Gastroesophageal sphincter (tissue), 4 donors: Measurements from ENCODE around the gene DHX34. TPM values are rescaled to one million over a fixed set of nuclear protein-coding genes. Genes with fewer than 3 reads are reported as not detected.

Source experiments
- ATAC-seq: fragments of 150-250 bp; one replicate; pipeline ENCODE4 v1.9.1; 2016; ENCODE audit warnings: mild to moderate bottlenecking, moderate library complexity
- H3K27ac ChIP-seq, 4 donors: fragments of 200-600 bp; sonication (generic) in 3 of 4; 1 replicate in 3 of 4; 2 replicates in 1 of 4; pipeline ENCODE4 v1.5.1; 2016 to 2019
- H3K27me3 ChIP-seq: fragments of 200-600 bp; sonication (generic); one replicate; pipeline ENCODE4 v1.5.1; 2019
- H3K36me3 ChIP-seq, 2 donors: fragments of 200-600 bp; sonication (generic); one replicate each; pipeline ENCODE4 v1.5.1; 2019; ENCODE audit warnings: control low read depth in 1 of 2
- H3K4me1 ChIP-seq, 3 donors: fragments of 200-600 bp; sonication (generic); 1 replicate in 2 of 3; 2 replicates in 1 of 3; pipeline ENCODE4 v1.5.1; 2016 to 2019; ENCODE audit warnings: control low read depth in 2 of 3
- H3K4me3 ChIP-seq, 2 donors: fragments of 200-600 bp; sonication (generic); one replicate each; pipeline ENCODE4 v1.5.1; 2019; ENCODE audit warnings: mild to moderate bottlenecking in 1 of 2, moderate library complexity in 1 of 2
- H3K9me3 ChIP-seq, 3 donors: fragments of 200-600 bp; sonication (generic); one replicate each; pipeline ENCODE4 v1.5.1; 2017 to 2019; ENCODE audit warnings: control low read depth in 2 of 3
- EP300 ChIP-seq: sonication (generic); formaldehyde crosslinking; IDR thresholded peaks from one replicate; pipeline ENCODE4 v1.6.1; 2017; ENCODE audit warnings: antibody characterized with exemption, mild to moderate bottlenecking
- POLR2A ChIP-seq, 2 donors: fragments of 450-650 bp; IDR thresholded peaks; one replicate each; pipeline ENCODE4 v1.6.1; 2017; ENCODE audit warnings: antibody characterized with exemption in 2 of 2, mild to moderate bottlenecking in 2 of 2, moderate library complexity in 1 of 2
- POLR2AphosphoS5 ChIP-seq: sonication (generic); formaldehyde crosslinking; IDR thresholded peaks from one replicate; pipeline ENCODE4 v1.6.1; 2017; ENCODE audit warnings: antibody characterized with exemption
- WGBS, 2 donors: methylation state at CpG; one replicate each; pipeline ENCODE4 v1.1.5; 2018; ENCODE audit warnings: low coverage in 1 of 2; 5-methylcytosine and 5-hydroxymethylcytosine counted together
- total RNA-seq, 4 donors: library from RNA; depleted of rRNA; stranded (reverse); fragments of >200 nt; gene quantifications; one replicate each; pipeline ENCODE4 v1.1.0, GENCODE V29; 2016
- TF ChIP-seq, protein P1 (sequence below), 4 experiments: fragments of 200-600 bp in 2 of 4; fragments of 450-650 bp in 2 of 4; sonication (generic) in 1 of 4; IDR thresholded peaks; one replicate each; pipeline ENCODE4 v1.5.1; 2017 to 2019; ENCODE audit warnings: antibody characterized with exemption in 4 of 4, mild to moderate bottlenecking in 2 of 4, moderate library complexity in 2 of 4

The DHX34 gene
- total RNA-seq, 4 donors from 2014 or later, result 8.7 to 16.0 (median 12.3) TPM

DNA sequence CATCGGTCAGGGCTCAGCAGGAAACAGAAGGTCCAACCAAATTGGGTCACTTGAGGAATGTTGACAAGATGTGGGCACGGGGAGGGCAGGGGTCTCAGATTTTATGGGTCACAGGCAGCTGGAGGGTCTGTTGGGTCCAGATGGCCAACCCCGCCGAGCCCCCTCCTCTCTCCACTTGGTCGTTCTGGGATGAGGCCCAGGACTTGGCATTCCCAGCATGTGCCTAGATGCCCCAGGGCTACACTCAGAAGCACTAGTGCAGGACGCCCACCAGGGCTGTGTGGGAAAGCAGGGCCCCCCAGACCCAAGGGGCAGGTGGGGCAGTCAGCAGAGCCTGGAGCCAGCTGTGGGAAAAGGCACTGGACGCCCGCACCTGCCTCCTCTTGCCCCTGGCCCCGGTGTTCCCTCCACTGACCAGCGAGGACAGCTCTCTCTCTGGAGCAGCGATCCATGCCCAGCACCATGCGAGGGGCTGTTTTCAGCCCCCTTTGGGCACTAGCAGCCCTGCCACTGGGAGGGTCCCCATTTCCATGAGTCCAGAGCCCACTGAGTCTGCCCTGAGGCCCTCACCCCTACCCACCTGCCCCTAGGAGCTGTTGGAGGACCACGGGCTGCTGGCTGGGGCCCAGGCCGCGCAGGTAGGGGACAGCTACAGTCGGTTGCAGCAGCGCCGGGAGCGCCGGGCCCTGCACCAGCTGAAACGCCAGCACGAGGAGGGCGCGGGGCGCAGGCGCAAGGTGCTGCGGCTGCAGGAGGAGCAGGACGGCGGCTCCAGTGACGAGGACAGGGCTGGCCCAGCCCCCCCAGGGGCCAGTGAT is 26.0 kb downstream of the DHX34 start:
- no peak for TF ChIP-seq POLR2AphosphoS5
- TF ChIP-seq EP300, result no peak
- TF ChIP-seq POLR2A (IDR thresholded peaks at IDR 0.05), result no peak
- TF ChIP-seq, protein P1, sequence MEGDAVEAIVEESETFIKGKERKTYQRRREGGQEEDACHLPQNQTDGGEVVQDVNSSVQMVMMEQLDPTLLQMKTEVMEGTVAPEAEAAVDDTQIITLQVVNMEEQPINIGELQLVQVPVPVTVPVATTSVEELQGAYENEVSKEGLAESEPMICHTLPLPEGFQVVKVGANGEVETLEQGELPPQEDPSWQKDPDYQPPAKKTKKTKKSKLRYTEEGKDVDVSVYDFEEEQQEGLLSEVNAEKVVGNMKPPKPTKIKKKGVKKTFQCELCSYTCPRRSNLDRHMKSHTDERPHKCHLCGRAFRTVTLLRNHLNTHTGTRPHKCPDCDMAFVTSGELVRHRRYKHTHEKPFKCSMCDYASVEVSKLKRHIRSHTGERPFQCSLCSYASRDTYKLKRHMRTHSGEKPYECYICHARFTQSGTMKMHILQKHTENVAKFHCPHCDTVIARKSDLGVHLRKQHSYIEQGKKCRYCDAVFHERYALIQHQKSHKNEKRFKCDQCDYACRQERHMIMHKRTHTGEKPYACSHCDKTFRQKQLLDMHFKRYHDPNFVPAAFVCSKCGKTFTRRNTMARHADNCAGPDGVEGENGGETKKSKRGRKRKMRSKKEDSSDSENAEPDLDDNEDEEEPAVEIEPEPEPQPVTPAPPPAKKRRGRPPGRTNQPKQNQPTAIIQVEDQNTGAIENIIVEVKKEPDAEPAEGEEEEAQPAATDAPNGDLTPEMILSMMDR (IDR thresholded peaks at IDR 0.05), result no peak
- WGBS, 2 donors, result 80% methylated on average over 2 of the region's 30 CpGs; no CpG with 5 or more reads in 1 of the 2 donors

DNA sequence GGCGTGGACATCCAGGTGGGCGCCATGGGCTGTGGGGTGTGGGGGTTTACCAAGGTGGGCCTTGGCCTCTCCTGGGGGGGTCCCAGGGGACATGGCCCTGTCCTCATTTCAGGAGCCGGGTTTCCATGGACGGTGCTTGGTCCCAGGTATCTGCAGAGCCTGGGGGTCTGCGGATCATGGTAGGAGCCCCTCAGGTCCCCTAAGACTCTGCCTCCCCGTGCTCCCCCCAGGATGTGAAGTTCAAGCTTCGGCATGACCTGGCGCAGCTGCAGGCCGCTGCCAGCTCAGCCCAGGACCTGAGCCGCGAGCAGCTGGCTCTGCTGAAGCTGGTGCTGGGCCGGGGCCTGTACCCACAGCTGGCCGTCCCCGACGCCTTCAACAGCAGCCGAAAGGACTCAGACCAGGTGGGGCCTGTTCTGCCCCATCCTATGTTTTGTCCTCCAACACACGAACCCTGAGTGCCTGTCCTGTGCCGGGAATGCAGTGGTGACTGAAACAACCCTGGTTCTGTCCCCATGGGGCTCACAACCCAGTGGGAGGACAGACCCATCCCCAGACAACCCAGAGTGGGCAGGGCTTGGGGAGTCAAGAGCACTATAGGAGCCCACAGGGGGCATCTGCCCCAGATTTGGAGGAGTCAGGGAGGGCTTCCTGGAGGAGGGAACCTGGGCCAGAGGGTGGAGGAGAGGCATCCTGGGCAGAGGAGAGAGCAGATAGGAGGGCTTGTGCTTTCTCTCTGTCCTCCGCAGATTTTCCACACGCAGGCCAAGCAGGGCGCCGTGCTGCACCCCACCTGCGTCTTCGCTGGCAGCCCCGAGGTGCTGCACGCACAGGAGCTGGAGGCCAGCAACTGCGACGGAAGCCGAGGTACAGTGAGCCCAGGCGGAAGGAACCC is 26.8 kb downstream of the DHX34 start:
- H3K4me3 ChIP-seq, result no peak overlapping the region
- WGBS, 2 donors, result 87% methylated on average over 3 of the region's 30 CpGs; no CpG with 5 or more reads in 1 of the 2 donors
- H3K36me3 ChIP-seq, result peaks cover 0 to 100% of the 10 kb centered on the region in 2 donors
- no peaks in the 10 kb centered on the region for H3K27me3 ChIP-seq
- no peaks in the 10 kb centered on the region for H3K9me3 ChIP-seq
- no peaks in the 10 kb centered on the region for H3K4me1 ChIP-seq
- TF ChIP-seq POLR2AphosphoS5 (no peak), EP300 (no peak), POLR2A (IDR thresholded peaks at IDR 0.05) (no peak)
- TF ChIP-seq, protein P1 (IDR thresholded peaks at IDR 0.05), result no peak
- ATAC-seq, result no peak
- no peak overlapping the region for H3K27ac ChIP-seq

More for the DNA sequence above, 26.0 kb downstream of the DHX34 start:
- peaks cover 0 to 100% of the 10 kb centered on the region in 2 donors for H3K36me3 ChIP-seq
- no peaks in the 10 kb centered on the region for H3K27me3 ChIP-seq
- H3K4me1 ChIP-seq, result no peaks in the 10 kb centered on the region
- H3K4me3 ChIP-seq, result no peak overlapping the region
- H3K27ac ChIP-seq, result no peak overlapping the region
- no peak for ATAC-seq
- no peaks in the 10 kb centered on the region for H3K9me3 ChIP-seq

DNA sequence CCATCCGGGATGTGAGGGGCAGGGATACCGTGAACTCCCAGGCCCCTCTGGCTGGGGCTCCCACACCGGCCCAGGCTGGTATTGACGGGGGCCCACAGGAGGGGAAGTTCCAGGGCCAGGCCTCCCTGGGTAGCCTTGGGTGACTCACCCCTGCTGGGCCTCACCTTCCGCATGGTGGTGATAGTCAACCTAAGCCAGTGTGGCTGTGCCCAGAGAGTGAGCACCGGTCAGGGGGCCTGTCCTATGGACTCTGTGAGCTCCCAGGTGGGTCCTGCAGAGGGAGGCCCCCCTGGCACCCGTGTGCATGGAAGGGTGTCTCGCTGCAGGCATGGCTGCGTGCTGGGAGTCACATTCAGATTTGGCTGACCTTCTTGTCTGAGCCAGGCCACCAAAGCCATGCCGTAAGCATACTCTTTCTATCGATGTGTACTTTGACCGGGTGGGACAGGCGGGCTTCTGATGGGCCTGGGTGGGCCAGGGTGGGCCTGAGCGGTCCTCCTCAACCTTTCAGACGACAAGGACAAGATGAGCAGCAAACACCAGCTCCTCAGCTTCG is 27.6 kb downstream of the DHX34 start:
- H3K36me3 ChIP-seq, result peaks cover 0 to 100% of the 10 kb centered on the region in 2 donors
- WGBS, 2 donors, result 87% methylated on average over 5 of the region's 16 CpGs; no CpG with 5 or more reads in 1 of the 2 donors
- H3K9me3 ChIP-seq, result no peaks in the 10 kb centered on the region
- H3K4me1 ChIP-seq, result no peaks in the 10 kb centered on the region
- no peak for ATAC-seq
- H3K4me3 ChIP-seq, result no peak overlapping the region
- TF ChIP-seq POLR2A (IDR thresholded peaks at IDR 0.05), result no peak
- TF ChIP-seq POLR2AphosphoS5, result no peak
- TF ChIP-seq EP300, result no peak
- TF ChIP-seq, protein P1 (IDR thresholded peaks at IDR 0.05), result no peak
- no peak overlapping the region for H3K27ac ChIP-seq
- no peaks in the 10 kb centered on the region for H3K27me3 ChIP-seq

DNA sequence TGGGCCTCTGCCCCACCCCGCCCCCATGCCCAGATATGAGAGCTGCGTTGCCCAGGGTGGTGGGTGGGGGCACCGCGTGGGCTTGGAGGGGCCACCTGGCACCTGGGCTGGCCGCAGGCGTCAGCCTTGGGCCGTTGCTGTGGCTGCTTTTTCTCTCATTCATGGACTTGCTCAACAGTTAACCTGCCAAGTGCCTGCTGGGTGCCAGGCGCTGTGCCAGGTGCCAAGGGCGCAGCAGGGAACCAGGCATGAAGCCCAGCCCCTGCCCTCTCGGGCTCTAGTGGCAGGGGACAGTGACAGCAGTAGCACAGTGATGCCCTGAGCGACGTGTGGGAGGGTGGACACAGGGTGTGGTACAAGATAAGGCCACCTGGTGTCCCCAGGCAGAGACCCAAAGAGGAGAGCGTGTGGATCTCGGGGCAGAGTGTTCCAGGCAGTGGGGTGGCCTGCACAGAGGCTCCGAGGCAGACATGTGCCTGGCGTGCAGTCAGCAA is 28.1 kb downstream of the DHX34 start:
- Histone ChIP-seq H3K4me3 (no peak overlapping the region), H3K27me3 (no peaks in the 10 kb centered on the region), H3K36me3 (peaks cover 0 to 100% of the 10 kb centered on the region in 2 donors), H3K27ac (no peak overlapping the region), H3K9me3 (no peaks in the 10 kb centered on the region), H3K4me1 (no peaks in the 10 kb centered on the region)
- TF ChIP-seq POLR2A (IDR thresholded peaks at IDR 0.05) (no peak), EP300 (no peak), POLR2AphosphoS5 (no peak)
- TF ChIP-seq, protein P1 (IDR thresholded peaks at IDR 0.05), result no peak
- 65% methylated on average over 4 of the region's 16 CpGs; no CpG with 5 or more reads in 1 of the 2 donors for WGBS, 2 donors
- ATAC-seq, result no peak
